DMS 273 (cell line): ENCODE measurements around the gene IQSEC1.
A peak's percentile ranks its signal among the peaks of the same experiment; 100 is the strongest.

ENCODE experiments used
- DNase-seq: peaks from one replicate; lab custom pipeline; 2025; ENCODE audit not compliant: unreplicated experiment; lab: John Stamatoyannopoulos, UW

IQSEC1 gene

DNA sequence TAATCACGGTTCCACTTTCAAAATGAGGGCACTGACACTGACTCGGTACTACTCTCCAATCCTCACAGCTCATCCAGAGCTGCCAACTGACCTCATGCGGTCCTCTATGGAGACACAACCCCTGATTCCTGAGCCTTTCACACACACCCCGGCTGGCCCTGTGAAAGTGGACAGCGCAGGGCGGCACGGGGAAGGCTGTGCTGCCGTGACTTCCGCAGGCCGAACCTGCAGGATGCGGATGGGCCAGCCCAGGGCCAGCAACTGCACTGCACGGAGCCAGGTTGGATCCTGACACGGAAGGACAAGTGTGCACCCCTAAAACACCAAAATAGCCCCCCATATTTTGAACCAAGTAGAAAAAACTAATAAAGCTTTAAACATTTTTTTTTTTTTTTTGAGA is 41.0 kb downstream of the IQSEC1 start:
- no peak for DNase-seq

- no peak for DNase-seq
These were observed 41.6 kb downstream of the IQSEC1 start for GRCh38 chr3:13031621-13032020.

GRCh38 chr3:13030684-13031083 is 42.5 kb downstream of the IQSEC1 start:
- DNase-seq: no peak

DNA sequence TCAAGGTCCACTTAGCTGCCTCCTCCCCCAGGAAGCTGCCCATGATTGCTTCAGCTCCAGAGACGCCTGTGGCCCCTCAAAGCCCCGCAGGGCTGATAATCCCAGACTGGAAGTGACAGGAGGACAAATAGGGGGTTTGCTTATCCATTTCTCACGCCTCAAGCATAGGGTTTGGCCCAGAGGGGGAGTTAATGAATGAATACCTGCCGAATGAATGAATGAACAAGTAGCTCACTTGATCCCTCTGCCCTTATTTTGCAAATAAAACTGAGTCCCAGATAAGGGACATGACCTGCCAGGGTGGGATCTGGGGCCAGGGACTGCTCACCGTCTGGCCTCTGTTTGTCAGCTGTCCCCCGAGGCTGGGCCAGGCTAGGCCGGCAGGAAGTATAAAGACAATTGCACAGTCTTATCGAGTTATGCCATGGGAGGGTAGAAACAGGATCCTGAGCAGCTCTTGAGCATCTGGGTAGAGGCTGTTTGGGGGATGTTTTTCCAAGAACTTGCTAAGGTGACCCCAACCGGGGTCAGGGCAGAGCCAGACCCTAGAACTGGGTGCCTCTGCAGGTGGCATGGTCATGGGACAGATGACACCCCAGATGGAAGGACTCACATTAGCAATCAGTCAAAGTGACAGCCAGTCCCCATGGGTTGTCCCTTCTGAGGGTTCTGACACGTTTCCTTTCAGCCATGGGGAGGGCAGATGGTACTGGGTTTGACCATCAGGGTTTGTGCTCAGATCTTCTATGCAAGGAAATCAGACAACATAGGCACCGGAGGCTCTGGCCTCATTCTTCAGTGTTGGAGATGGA is 45.0 kb downstream of the IQSEC1 start:
- DNase-seq: peak; percentile 67

DNA sequence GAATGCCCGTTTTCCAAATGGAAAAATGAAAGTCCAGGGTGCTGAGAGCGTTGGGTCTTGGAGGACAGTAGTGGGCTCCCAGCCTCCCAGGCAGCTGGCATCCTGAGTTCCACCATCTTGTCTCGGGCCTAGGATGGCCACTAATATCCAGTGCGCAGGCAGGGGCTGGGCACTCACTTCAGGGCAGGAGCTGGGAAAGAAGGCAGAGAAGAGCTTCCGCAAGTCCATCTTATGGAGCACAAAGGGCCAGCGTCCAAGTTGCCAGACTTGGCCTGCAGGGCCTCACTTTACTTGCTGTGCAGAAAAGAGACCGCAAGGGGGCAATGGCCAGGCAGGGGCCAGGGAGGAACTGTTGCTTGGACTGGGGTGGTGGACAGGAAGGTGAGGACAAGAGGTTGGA is 46.1 kb downstream of the IQSEC1 start:
- DNase-seq: no peak

GRCh38 chr3:13026534-13026933 is 46.7 kb downstream of the IQSEC1 start:
- no peak for DNase-seq

DNA sequence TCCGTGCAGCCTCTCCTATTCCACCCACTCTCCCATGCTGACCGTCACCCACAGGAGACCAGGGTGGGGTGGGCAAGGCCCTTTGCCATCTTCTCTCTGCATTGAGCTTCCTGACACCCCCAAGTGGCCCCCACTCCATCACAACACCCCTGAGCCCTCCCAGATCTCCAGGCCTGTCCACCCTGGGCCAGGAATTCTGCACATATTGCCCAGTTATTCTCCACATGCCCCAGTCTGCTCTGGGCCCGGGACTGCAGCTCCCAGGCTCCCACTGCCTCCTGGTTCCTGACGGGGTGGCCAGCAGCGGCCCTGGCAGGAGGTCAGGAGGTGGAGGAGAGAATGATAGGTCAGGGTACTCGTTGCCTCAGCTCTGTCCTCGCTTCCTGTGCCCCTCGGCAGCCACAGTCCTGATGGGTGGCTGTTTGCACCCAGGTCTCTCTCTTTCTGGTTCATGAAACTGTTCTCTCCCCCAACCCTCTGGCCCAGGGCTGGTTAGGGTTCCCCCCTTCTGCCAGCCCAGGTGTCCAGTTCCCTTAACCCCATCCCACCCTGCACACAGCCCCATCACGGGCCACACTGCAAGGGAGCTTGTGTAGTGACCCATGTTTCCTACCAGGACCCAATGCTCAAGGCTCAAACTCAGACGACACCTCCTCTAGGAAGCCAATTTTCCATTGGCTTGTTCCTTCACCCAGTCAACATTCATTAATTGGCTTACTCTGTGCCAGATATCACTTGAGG is 47.3 kb downstream of the IQSEC1 start:
- no peak for DNase-seq

DNA sequence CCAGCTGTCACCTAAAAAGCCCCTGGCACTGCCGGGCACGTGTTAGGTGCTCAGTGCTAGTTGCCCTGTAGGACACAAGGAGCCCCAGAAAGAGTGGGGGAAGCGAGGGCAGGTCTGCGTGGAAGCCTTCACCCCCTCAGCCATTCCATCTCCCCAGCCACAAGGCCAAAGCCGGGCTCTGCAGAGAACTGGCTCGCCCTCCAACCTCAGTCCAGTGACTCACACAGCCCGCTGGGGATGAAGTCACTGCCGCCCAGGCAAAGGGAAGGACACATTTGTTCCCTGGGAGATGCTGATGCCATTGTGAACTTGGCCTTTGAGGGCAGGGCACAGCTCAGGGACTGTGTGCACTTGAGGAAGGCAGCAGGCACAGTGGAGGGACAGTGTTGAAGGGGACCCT is 48.1 kb downstream of the IQSEC1 start:
- peak; percentile 65 for DNase-seq

DNA sequence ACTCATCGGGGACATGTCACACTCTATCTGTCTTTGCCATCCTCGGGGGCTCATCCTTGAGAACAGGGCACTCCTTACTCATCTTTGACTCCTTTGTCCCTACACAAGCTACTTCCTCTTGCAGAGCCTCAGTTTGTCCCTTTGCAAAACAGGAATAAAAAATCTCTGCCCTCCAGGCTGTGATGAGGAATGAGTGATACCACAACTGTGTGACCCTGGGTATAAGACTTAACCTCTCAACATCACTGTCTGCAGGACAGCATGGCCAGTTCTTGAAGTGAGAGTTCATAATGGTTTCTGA is 48.5 kb downstream of the IQSEC1 start:
- no peak for DNase-seq

GRCh38 chr3:13023971-13024764 is 49.1 kb downstream of the IQSEC1 start:
- DNase-seq: no peak

DNA sequence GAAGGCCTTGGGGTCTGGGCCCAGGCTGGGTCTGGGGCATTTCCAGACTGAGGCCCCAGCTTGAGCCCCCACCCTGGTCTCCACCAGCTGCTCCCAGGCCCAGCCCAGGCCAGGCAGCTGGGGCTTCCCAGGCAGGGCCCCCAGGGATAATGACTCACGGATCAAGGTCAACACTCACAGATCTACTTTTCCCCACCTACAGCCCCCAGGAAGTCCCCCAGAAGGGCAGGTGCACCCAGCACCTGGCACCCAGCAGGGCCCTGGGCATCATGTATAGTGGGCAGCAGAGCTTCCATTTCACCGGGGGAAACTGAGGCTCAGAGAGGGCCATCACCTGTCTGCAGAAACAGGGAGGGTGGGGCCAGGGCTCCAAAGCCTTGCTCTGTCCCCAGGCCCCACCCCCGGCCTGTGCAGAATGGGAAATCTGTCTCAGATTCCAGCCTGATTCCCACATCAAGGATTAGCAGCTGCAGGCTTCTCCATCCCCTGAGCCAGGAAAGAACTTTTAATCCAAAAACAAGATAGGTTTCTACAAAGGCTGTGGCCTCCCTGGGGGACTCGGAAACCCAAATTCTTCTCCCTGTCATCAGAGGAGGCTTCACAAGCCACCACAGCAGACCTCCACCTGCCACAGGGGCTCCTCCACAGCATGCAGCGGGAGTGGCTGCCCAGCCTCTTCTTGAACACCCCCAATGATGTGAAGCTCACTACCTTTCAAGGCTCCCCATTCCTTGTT is 49.8 kb downstream of the IQSEC1 start:
- peak; percentile 85 for DNase-seq

DNA sequence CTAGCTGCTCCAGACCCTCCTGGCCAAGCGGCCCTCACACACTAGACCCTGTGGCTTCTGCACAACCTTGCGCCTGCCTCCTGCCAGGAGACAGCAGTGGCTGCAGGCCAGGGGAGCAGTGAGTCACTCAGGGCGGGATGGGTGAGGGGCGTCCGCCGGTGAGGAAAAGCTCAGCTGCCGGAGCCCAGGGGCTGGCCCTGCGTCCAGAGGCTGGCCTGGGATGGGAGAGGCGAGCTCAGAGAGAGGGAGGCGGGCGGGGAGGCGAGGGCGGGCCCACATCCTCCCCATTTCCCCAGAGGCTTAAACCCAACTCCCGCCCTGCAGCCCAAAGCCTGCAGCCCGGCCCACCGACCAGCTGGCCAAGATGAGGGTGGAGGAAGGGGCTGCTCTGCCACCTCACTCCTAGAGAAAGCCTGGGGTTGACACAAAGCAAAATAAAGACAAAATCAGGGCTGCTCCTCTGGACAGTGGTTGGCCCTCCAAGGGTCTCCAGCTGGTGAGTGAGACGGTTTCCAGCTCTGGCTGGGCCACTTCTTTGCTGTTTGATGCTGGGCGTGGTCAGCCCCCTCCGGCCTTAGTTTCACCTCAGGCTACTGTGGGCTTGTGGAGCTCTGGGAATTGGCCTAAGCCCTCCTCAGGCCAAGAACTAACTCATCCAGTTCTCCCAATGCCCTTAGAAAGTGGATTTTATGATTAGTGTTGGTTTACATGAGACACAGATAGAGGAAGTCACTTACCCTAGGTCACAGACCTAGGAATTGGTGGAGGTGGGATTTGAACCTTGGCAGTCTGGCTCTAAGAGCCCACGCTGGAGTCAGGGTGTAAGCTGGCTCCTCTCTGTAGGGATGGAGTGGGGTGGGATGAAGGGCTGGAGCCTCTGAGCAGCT is 50.6 kb downstream of the IQSEC1 start:
- peak; percentile 88 for DNase-seq

DNA sequence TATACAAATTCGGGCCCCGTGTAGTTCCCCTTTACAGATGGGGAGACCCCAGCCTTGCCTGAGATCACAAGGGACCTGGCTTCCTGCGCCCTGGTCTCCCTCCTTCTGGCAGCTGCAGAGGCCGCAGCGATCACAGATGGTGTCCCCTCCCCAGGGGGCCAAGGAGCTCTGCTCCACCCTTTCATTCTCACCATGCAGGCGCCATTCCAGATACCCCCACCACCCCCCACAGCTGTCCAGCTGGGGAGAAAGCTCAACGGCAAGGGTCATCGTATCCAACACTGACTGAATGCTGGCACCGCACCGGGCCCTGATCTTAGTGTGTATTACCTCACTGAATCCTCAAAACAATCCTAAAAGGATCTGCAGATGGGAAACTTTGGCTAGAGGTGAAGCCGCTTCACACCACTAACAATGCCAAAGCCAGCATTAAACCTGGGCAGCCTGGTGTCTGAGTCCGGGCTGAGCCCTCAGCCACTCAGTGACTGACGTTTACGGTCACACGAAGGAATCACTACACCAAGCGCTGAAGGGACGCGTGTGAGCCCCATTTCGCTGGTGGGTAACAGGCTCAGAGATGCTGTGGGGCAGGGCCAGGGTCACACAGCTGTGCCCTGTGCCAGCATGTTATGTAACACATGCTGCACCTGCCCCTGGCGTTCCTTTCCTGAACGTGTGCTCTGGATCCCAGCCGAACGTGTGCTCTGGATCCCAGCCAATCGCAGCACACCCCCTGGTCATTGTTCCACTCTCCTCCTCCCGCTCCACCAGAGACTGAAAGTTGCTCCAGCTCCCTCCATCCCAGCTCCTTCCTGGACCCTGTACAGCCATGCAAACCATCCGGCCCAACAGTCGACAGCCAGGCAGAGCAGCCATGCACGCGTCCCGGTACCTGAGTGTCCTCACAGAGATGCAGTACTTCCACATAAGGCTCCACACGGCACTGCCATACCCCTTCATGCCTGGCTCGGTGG is 51.8 kb downstream of the IQSEC1 start:
- DNase-seq: peak; percentile 86

DNA sequence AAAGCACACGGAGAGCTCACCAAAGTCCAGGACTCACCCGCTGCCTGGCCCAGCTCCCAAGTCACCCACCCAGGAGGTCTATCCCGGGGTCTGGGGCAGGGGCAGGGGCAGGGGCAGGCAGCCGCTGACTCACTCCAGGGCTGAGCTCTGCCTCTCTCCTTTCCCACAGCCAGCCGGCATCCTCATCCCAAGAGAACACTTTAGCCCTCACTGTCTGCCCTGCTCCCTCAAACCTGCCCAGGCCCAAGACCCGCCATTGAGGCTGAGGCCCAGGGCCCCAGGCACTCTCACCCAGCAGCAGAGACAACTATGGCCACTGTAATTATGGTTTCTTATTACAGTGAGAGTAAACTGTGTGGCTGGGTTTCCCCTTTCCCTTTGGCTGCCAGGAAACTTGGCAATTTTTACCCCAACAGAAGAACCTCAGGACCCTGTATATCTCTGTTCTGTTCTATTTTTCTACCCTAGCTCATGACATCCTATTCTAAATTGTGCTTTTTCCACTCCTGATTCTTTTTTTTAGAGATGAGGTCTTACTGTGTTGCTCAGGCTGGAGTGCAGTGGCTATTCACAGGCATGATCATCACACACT is 53.0 kb downstream of the IQSEC1 start:
- peak; percentile 42 for DNase-seq

- peak; percentile 77 for DNase-seq
These were observed 53.8 kb downstream of the IQSEC1 start for GRCh38 chr3:13019243-13020095.

GRCh38 chr3:13018561-13019242 is 54.5 kb downstream of the IQSEC1 start:
- DNase-seq: peak; percentile 67

- DNase-seq: peak; percentile 80
These were observed 55.2 kb downstream of the IQSEC1 start for GRCh38 chr3:13018043-13018451.
